HG03066 (cell line): ENCODE results near the gene IKZF3.
"Not testable (repeated sequence)": the region's sequence is repeated elsewhere in the genome, so short reads cannot be mapped to it uniquely, and the experiment has no call there.

Source experiments
- ATAC-seq: cut with Tn5 transposase; IDR thresholded peaks from one replicate; pipeline ENCODE4 v1.9.1; 2021; ENCODE audit warnings: low read depth; ENCODE audit not compliant: unreplicated experiment

IKZF3 gene

DNA sequence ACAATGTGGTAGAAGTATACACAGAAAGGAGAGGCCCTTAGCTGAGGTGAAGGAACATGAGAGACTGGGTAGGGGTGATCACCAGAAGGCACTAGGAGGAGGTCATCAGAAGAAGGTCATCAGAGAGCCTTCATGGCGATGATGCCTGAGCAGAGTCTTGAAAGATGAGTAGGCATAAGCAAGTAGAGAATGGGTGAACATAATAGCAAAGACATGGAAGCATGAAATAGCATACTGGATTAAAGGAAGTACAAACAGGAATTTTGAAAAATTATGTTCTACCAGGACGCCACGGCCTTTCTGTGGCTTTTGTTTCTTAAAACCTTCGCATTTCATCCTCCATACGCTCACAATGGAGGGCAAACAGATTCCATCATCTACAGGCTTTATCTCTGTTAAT is 2.9 kb downstream of the IKZF3 start:
- no peak for ATAC-seq

DNA sequence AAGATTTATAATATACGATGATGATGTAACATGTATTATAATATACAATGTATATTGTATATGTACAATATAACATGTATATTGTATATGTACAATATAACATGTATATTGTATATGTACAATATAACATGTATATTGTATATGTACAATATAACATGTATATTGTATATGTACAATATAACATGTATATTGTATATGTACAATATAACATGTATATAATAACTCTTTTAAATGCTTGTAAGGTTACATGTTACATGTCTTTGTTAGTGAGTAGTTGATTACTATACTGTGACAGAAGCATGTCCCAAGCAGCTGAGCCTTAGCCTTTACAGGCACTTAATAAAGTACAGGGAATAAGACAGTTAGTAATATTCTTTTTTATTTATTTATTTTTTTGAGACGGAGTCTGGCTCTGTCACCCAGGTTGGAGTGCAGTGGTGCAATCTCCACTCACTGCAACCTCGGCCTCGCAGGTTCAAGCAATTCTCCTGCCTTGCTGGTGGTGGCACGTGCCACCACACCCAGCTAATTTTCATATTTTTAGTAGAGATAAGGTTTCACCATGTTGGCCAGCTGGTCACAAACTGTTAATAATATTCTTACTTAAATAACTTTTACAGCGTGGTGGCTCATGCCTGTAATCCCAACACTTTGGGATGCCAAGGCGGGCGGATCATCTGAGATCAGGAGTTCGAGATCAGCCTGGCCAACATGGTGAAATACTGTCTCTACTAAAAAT is 8.0 kb downstream of the IKZF3 start:
- not testable (repeated sequence) for ATAC-seq

DNA sequence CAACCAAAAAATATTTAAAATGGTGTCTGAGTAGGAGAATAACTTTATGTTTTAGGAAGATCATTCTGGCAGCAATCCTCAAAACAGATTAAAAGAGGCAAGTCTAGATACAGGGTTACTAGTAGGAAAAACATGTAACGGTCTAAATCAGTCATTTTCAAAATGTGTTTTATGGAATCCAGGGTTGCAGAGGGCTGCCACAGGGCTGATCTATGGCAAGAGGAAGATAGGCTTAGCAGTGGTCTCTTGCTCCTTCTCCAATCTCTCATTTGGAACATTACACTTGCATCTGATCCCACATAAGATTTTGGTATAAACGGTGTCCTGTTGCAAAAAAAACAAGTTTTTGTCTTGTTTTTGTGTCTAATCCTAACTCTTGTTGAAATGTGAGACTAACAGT is 9.2 kb downstream of the IKZF3 start:
- ATAC-seq: no peak

DNA sequence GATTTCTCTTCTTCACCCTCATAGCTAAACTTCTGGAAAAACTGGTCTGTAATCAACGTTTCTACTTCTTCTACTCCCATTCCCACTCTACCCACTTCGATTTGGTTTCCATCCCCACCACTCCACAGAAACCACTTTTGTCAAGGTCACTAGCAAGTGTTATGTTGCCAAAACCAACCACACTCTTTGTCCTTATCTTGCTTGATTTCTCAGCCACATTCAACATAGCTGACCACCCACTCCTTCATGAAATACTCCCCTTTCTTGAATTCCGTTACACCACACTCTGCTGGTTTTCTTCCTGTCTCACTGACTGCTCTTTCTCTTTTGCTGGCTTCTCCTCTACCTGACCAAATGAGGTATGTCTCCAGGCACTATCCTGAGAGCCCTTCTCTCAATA is 11.9 kb downstream of the IKZF3 start:
- no peak for ATAC-seq

DNA sequence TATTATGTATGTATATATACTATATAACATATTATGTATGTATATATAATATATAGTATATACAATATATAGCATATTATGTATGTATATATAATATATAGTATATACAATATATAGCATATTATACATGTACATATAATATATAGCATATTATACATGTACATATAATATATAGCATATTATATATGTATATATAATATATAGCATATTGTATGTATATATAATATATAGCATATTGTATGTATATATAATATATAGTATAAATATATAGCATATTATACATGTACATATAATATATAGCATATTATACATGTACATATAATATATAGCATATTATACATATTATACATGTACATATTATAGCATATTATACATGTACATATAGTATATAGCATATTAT is 13.9 kb downstream of the IKZF3 start:
- ATAC-seq: not testable (repeated sequence)

DNA sequence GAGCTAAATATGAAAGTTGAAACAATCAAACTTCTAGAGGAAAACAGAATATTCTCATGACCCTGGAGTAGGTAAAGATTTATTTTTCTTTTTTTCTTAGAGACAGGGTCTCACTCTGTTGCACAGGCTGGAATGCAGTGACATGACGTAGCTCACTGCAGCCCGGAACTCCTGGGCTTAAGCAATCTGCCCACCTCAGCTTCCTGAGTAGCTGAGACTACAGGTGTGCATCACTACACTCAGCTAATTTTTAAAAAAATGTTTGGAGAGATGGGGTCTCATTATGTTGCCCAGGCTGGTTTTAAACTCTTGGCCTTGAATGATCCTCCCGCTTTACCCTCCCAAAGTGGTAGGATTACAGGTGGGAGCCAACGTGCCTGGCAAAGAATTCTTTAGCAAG is 15.5 kb downstream of the IKZF3 start:
- no peak for ATAC-seq

DNA sequence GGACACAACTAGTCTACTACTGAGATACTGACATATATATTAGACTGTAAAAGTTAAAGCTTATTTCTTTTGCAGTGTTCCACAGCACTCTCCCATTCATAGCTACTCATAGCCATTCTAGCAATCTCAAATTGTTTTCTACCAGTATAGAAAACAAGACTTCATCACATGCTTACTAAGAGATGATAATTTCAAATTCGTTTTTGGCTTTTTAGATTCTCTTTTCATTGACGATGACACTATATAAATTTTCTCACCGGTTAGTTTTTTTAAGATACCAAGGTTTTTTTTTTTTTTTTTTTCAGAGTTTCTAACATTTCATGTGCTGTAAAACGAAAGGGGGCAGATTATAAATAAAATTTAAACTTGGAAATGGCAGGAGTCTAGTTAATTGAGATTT is 17.9 kb downstream of the IKZF3 start:
- ATAC-seq: no peak

DNA sequence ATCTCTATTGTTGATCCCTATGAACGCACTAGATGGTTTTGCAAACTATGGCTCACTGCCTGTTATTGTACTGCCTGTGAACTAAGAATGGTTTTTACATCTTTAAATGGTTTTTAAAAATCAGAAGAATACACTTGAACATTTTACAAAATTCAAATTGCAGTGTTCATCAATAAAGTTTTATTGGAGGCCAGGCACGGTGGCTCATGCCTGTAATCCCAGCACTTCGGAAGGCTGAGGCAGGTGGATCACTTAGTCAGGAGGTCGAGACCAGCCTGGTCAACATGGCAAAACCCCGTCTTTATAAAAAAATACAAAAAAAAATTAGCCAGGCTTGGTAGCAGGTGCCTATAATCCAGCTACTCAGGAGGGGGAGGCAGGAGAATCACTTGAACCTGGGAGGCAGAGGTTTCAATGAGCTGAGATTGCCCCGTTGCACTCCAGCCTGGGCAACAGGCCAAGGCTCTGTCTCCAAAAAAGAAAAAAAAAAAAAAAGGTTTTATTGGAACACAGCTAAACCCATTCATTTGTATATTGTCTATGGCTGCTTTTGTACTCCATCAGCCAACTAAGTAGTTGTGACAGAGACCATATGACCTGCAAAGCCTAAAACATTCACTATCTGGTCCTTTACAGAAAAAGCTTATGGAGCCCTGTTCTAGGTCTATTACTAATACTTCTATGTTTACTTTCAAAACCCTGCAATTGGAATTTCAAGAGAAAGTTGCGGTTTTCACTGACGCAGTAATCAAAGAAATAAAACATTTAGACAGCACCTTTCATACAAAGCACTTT is 18.9 kb downstream of the IKZF3 start:
- ATAC-seq: no peak

DNA sequence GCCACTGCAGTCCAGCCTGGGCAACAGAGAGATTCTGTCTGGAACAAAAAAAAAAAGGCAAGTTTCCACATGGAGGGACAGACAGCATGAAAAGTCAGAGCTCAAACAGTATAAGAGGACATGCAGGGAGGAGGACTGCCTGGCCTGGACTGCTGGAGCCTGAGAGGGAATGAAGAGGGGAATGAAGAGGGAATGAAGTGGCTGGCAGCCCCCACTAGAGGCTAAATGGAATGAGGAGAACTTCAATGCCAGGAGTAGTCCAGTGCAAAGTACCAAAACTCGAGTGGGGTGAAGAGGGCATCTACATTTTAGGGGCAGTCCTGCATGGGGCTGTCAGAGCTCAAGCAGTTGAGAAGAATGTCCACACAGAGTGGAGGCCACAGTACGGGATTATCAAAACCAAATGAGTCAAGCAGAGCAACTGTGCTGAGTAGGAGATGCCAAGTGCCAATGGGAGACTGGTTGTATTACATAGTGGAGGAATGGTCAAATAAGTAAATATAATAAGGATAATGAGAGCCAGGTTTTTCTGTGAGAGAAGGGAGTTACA is 22.9 kb downstream of the IKZF3 start:
- ATAC-seq: no peak

DNA sequence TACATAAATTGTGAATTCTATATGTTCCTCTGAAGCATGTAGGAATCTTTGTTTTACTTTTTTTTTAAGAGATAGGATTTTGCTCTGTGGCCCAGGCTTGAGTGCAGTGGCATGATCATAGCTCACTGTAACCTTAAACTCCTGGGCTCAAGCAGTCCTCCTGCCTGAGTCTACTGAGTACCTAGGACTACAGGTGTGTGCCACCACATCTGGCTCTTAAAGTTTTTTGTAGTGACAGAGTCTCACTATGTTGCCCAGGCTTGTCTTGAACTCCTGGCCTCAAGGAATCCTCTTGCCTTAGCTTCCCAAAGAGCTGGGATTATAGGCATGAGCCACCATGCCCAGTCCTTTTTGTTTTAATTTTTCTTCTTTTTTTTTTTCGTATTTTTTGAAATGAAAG is 25.3 kb downstream of the IKZF3 start:
- no peak for ATAC-seq

DNA sequence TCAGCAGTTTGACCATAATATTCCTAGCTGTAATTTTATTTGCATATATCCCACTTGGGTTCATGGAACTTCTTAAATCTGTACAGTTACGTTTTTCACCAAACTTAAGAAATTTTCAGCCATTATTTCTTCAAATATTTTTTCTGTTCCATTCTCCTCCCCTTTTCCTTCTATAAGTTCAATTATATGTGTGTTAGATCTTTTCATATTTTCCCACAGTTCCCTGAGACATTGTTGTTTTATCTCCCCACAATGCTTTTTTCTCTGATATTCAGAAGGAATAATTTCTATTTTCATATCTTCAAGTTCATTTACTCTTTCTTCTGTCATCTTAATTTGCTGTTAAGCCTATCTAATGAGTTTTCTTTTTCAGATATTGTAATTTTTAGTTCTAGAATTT is 26.1 kb downstream of the IKZF3 start:
- no peak for ATAC-seq

DNA sequence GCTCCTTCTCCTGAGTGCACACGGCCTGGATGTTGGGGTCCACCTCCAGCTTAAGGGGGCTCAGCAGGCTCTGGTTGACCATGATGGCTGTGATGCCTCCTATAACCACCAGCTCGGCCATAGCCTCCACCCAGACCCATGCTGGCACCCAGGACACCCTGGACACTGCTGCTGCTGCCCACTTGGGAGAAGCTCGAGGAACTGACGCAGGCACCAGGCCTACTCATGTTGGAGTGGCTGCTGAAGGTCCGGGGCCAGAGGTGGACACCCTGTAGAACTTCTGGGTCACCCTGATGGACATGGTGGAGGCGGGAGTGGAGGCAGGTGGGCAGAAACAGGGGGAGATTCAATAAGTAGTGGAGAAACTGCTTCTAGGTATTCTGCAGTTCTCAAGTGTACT is 28.0 kb downstream of the IKZF3 start:
- ATAC-seq: no peak

DNA sequence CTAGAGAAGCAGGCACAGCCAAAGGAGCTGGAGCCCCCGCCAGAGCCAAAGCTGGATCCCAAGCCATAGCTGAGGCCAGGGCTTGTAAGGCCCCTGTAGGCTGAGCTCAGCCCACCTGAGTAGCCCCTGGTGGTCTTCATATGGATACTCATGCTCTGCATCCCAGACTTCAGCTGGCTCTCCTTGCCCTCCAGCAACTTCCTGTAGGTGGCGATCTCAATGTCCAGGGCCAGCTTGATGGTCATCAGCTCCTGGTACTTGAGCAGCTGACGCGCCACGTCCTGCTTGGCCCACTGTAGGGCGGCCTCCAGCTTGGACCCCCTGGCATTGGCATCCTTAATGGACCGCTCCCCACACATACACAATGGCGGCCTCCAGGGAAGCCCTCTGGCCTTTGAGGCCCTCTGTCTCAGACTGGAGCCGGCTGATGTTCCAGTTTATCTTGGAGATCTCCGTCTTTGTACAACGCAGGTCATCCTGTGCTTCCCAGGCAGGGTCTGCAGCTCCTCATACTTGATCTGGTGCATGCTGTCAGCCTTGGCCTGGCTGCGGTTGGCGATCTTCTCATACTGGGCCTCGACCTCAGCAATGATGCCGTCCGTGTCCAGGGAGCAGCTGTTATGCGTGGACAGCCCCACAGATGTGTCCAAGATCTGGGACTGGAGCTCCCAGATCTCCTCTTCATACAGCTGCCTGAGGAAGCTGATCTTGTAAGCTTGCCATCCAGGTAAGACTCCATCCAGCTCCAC is 28.9 kb downstream of the IKZF3 start:
- ATAC-seq: no peak

DNA sequence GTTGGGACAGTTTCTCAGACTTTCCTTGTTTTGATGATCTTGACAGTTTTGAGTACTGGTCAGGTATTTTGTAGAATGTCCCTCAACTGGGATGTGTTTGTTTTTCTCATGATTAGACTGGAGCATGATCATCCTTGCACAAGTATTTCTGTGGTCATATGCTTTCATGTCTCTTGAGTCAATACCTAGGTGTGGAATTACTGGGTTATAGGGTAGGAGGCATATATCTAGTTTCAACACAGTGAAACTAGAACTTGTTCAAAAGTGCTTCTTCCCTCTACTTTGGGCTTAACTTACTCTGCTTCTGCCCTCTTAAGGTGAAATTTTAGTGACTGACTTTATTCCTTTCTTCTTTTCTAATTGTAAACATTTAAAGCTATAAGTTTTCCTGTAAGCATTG is 30.1 kb downstream of the IKZF3 start:
- ATAC-seq: no peak

DNA sequence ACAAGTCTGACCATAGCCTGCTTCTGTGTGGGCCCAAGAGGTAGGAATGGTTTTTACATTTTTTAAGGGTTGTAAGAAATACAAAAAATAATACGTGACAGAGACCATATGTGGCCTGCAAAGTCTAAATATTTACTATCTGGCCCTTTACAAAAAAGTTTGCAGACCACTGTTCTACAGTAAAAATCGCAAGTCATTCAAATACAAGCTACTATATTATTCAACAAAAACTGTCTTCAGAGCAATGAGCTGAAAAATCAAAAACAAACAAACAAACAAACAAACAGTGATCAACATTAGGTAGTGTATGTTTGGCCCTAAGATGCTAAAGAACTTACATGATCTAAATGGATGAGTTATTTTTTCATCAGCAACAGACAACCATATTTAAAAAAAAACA is 32.5 kb downstream of the IKZF3 start:
- no peak for ATAC-seq

DNA sequence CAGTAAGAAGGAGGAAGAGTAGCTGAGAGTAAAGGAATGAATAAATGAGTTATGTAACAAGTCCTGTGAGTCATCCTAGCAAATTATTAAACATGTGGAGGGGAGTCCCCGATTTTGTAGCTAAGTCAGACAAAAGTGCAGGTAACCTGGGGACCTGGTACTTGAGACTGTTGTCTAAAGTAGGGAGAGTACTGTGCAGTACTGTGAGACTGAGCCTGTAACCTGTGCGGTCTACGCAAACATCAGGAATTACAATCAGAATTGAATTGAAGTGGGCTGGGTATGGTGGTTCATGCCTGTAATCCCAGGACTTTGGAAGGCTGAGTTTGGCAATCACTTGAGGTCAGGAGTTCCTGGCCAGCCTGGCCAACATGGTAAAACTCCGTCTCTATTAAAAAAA is 35.7 kb downstream of the IKZF3 start:
- no peak for ATAC-seq

DNA sequence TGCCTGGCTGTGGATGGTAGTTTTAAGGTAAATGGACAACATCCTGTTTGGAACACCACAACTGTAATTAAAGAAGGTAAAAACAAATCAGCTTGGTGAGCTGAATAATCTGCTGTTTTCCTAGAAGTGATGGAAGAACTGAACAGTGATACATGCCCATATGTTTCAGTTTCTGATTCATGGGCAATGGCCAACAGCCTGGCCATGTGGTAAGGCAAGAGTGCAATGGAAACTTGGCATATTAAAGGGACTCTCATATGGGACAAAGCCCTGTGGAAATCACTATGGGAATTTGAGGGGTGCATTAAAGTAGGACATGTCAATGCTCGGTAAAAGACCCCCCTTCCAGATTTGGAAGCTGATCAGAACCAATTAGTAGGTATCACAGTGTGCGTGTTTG is 37.8 kb downstream of the IKZF3 start:
- no peak for ATAC-seq

DNA sequence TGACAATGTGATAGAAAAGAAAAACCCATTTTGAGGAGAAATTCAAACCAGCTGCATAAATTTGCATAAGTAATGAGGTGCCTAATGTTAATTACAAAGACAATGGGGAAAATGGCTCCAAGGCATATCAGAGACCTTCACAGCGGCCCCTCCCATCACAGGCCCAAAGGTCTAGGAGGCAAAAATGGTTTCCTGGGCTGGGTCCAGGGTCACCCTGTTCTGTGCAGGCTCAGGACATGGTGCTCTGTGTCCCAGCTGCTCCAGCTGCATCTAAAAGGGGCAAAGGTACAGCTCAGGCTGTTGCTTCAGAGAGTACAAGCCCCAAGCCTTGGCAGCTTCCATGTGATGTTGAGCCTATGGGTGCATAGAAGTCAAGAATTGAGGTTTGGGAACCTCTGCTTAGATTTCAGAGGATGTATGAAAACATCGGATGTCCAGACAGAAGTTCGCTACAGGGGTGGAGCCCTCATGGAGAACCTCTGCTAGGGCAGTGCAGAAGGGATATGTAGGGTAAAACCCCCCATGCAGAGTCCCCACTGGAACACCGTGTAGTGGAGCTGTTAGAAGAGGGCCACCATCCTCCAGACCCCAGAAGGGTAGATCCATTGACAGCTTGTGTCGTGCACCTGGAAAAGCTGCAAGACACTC is 40.6 kb downstream of the IKZF3 start:
- ATAC-seq: no peak

DNA sequence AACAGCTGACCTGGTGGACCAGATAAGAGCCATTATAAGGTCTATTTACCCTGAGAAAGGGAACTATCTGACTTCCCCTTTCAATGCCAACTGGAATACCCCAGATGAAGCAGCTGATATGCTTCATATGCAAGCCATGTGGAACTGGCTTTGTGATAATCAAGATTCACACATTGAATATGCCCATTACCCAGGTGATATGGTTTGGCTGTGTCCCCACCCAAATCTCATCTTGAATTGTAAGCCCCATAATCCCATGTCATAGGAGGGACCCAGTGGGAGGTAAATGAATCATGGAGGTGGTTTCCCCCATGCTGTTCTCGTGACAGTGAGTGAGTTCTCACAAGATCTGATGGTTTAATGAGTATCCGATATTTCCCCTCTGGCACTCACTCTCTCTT is 42.1 kb downstream of the IKZF3 start:
- no peak for ATAC-seq

DNA sequence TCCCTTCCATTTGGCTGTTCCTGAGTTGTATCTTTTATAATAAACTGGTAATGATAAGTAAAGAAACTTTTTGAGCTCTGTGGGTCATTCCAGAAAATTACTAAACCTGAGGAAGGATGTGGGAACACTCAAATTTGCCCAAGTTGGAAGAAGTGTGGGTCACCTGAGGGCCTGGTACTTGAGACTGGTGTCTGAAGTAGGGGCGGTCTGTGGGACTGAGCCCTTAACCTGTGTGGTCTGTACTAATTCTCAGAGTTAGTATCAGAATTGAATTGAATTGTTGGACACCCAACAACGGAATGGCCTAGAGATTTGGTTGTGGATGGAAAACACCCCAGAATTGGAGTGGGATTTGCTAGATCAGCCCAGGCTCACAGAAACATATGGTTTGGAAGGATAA is 43.1 kb downstream of the IKZF3 start:
- no peak for ATAC-seq

DNA sequence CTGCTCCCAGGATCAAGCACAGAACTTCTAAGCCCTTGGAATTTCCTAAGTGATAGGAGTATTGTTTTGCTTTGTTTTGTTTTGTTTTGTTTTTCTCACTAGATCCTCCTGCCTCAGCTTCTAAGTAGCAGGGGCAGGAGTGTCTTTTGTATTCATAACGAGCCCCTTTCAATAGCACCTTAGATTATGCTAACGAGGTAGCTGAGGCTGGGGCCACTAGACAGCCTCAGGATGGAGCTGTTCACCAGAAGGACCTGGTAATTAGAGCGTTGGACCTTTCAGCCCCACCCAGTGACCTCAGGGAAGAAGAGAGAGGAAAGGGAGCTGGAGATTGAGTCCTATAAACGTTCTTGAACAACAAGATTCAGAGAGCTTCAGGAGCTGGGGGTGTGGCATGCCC is 43.6 kb downstream of the IKZF3 start:
- ATAC-seq: no peak
